PC-3 (cell line): ENCODE results near the gene CORO1C.

ENCODE experiments used
- EZH2 ChIP-seq: fragments of 300-600 bp; sonication (generic); IDR thresholded peaks from one replicate; pipeline ENCODE4 v1.6.1; 2017; ENCODE audit warnings: antibody characterized with exemption, mild to moderate bottlenecking, low read length; ENCODE audit not compliant: unreplicated experiment
- EZH2phosphoT487 ChIP-seq: fragments of 300-600 bp; sonication (generic); IDR thresholded peaks from 2 replicates; pipeline ENCODE4 v1.6.1; 2018; ENCODE audit warnings: mild to moderate bottlenecking, antibody characterized with exemption, low read length, borderline replicate concordance
- TF ChIP-seq, protein P1 (sequence below): fragments of 300-600 bp; sonication (generic); conservative IDR thresholded peaks from 2 replicates; pipeline ENCODE4 v1.5.1; 2017; ENCODE audit warnings: antibody characterized with exemption, low read depth, mild to moderate bottlenecking, low read length

DNA sequence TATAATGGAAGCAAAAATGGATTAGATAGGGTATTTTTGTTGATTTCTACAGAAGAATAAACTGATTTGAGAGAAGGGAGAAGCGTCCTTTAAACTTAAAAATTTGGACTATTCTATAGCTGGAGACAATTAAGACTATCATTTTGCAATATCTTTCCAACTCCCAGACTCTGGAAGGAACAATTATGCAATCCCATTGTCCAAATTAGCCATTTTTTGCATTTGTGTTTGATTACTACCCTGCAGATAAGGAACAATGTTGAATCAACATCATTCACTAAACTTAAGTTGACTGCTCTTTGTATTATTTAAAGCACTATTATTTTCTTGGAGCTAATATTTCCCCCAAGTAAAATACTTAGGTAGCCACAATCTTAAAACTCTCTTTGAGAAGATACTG lies 62.8 kb downstream of the CORO1C start:
- TF ChIP-seq, protein P1, sequence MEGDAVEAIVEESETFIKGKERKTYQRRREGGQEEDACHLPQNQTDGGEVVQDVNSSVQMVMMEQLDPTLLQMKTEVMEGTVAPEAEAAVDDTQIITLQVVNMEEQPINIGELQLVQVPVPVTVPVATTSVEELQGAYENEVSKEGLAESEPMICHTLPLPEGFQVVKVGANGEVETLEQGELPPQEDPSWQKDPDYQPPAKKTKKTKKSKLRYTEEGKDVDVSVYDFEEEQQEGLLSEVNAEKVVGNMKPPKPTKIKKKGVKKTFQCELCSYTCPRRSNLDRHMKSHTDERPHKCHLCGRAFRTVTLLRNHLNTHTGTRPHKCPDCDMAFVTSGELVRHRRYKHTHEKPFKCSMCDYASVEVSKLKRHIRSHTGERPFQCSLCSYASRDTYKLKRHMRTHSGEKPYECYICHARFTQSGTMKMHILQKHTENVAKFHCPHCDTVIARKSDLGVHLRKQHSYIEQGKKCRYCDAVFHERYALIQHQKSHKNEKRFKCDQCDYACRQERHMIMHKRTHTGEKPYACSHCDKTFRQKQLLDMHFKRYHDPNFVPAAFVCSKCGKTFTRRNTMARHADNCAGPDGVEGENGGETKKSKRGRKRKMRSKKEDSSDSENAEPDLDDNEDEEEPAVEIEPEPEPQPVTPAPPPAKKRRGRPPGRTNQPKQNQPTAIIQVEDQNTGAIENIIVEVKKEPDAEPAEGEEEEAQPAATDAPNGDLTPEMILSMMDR = no peak
- no peak for TF ChIP-seq EZH2phosphoT487
- TF ChIP-seq EZH2 = no peak
